NCI-H2196 (cell line): Measurements from ENCODE around the gene SLC25A46.
"Not testable (repeated sequence)": the region's sequence is repeated elsewhere in the genome, so short reads cannot be mapped to it uniquely, and the experiment has no call there.

Experiments used
- DNase-seq: peaks from one replicate; lab custom pipeline; 2025; ENCODE audit not compliant: unreplicated experiment; lab: John Stamatoyannopoulos, UW

SLC25A46 gene

DNA sequence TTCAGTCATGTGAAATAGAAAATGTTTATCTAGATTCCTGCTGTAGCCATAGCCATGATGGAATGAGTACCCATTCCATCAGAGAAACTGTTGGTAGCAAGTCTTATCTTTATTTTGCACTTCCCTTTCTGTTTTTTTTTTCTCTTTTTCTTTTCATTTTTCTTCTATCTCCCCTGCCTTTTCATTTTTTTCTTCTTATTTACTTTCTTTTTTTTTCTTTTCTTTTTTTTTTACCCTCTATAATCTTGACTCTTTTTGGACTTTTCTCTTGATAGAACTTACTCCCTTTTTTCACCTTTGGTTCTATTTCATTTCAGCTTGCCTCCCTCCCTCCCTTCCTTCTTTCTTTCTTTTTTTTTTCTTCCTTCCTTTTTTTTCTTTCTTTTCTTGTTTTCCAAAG is 15.4 kb downstream of the SLC25A46 start:
- DNase-seq, result no peak

DNA sequence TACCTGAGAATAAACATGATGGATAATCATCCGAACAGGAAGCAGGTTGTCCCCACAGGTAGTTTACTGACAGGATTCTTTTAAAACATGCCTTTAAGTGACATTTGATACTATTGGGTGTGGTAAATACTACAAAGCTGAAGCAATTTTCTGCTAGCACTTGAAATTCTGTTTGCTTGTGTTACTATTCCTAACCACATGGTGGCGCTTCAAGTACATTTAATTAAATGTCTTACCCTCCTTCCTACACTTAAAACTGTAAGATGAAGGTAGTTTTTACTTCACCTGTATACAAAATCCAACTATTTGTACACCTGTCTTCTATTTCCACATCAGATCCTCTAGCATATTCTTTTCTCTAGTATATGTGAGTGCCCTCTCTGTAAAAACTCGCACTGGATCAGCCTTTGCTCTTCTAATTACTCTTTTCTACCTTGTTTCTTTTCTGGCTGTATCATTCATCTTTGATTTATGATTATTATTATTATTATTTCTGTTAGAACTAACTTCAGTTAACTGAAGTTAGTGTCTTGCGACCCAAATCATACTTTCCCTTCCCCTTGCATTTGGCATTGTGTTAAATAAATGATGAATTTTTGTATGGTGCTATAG is 18.4 kb downstream of the SLC25A46 start:
- peak; percentile 50 for DNase-seq

DNA sequence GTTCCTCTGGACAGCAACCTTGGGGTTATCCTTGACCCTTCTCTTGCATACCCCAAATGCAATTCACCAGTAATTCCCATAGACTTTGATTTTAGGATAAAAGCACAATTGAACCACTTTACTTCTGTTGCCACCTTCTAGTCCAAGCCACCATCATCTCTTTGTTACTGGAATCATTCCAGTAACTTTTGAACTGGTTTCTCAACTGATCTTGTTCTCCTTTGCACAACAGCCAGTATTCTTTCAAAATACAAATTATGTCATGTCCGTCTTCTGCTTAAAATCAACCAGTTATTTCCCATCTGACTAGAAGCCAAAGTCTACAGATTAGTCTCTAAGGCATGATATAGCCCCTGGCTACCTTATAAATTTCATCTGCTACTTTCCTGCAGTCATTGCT is 21.4 kb downstream of the SLC25A46 start:
- no peak for DNase-seq

DNA sequence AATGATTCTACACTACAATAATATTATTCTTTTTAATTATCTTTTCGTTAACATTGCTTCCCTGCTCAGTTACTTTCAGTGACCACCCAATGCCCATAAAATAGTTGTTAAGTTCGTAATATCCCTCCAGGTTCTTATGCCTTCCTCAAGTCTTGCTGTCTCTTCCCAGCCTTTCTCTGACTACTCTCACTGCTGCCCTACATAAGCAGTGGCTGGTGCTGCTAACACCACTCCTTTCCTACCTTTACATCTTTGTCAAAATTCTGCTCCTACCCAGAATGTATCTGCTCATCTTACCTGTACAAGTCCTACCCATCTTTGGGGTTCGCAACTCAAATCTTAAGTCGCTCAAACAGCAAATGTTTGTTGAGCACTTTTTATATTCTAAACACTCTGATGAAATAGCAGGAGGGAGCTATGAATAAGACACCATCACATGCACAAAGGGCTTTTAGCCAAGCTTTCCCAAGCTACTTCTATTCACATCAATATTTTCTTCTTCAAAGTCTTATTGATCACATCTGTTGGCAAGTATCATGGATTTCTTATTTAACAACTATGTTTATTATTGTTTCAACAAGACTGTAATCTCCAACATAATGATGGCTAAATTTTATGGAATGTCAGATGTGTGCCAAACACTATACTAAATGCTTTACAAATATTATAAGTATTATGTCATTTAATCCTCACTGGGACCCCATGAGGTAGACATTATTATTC is 29.5 kb downstream of the SLC25A46 start:
- no peak for DNase-seq

DNA sequence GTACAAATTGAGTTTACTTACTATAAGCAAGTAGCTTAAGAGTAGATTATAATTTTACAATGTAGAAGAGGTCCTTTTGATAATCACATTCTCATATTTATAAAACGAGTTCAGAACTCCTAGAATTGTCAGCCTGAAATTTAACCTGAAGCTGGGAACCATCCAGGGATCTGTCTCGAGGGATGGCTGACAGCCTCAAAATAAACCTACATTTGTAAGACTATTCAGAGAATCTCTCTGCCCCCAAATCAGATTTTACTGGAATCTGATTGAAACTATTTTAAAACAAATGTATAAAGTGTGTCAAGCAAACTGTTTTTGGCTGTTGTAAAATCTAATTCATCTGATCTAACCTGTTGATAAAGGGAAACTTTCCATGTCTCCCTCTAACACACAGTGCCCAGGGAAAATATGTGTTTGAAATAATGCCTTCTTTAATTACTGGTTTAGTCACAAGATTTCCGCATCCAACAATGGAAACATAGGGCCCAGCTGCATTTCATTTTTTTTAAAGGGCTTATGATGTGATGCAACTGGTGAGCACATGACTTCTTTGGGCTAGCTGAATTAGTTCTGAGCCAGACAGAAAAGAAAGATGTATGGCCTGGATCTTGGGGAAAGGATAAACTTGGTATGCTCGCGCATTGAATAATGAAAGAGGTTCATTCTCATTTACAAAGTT is 30.3 kb downstream of the SLC25A46 start:
- DNase-seq, result no peak

DNA sequence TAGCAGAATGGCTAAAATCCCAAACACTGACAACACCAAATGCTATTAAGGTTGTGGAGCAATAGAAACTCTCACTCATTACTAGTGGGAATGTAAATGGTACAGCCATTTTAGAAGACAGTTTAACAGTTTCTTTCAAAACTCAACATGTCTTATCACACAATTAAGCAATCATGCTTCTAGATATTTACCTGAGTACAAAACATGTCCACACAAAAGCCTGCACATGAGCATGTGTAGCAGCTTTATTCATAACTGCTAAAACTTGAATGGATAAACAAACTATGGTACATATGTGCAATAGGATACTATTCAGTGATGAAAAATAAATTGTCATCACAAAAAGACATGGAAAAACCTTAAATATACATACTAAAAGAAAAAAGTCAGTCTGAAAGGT is 31.5 kb downstream of the SLC25A46 start:
- DNase-seq, result no peak

DNA sequence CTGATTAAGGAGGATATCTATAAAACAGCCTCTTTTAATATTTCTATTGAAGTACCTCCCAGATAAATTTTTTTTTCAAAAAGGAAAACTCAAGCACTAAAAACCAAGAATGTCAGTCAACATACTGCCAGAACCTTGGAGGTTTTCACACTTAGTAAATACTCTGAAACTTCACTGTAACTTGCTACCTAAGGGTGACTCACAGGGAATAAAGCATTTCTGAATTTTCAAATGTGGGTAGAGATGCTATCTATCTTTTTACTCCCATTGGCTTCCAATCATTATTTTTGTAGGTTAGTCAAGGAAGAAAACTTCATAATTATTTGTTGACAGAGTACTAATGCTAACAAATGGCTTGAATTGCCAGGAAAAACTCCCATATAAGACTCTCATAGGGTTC is 46.1 kb downstream of the SLC25A46 start:
- no peak for DNase-seq

DNA sequence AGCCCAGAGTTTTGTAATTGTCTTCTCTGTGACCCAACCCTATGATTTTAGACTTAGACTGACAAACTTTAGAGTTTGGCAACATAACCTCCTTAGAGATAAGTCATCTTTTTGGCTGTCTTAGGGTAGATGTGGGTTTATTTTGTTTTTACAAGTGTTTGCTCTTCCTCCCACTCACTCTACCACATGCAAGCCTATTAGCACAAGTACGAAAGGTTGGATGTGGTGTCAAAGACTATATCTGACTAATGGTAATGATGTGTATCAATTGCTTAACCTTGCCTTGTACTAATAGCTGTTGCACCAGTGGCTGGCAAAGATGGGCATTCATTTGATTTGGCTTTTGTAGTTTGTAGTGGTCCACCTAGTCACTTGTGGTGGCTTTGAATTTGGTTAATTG is 46.5 kb downstream of the SLC25A46 start:
- DNase-seq, result no peak

DNA sequence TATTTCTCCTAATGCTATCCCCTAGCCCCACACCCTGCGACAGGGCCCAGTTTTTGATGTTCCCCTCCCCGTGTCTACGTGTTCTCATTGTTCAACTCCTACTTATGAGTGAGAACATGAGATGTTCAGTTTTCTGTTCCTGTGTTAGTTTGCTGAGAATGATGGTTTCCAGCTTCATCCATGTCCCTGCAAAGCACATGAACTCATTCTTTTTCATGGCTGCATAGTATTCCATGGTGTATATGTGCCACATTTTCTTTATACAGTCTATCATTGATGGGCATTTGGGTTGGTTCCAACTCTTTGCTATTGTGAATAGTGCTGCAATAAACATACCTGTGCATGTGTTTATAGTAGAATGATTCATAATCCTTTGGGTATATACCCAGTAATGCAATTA is 49.2 kb downstream of the SLC25A46 start:
- DNase-seq, result not testable (repeated sequence)

DNA sequence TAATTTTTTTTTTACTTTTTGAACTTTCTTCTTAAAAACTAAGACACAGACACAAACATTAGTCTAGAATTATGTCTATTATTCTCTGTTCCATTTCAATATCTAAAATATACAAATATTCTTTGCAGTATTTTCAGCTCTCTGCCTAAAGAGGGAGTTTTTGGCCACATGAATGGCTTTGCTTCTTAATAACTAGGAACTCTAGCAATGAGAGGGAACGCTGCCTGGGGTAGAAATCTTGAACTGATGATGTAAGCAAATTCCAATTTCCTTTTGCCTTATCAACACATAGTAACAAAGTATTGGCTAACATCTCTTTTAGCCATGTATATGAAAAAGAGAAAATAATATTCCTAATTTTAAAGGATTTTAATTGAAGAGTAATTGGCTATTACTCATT is 51.9 kb downstream of the SLC25A46 start:
- DNase-seq, result no peak

DNA sequence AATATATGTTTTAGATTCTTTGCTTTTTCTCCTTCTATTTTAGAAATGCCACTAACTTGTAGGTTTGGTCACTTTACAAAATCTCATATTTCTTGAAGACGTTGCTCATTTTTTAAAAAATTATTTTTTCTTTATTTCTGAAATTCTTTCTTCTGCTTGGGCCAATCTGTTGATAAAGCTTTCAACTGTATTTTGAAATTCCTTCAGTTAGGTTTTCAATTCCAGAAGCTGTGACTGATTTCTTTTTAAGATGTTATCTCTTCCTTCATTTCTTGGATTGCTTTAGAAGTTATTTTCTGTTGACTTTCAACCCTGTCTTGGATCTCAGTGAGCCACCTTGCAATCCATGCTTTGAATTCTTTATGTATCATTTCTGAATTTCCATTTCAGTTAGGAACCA is 64.2 kb downstream of the SLC25A46 start:
- no peak for DNase-seq

DNA sequence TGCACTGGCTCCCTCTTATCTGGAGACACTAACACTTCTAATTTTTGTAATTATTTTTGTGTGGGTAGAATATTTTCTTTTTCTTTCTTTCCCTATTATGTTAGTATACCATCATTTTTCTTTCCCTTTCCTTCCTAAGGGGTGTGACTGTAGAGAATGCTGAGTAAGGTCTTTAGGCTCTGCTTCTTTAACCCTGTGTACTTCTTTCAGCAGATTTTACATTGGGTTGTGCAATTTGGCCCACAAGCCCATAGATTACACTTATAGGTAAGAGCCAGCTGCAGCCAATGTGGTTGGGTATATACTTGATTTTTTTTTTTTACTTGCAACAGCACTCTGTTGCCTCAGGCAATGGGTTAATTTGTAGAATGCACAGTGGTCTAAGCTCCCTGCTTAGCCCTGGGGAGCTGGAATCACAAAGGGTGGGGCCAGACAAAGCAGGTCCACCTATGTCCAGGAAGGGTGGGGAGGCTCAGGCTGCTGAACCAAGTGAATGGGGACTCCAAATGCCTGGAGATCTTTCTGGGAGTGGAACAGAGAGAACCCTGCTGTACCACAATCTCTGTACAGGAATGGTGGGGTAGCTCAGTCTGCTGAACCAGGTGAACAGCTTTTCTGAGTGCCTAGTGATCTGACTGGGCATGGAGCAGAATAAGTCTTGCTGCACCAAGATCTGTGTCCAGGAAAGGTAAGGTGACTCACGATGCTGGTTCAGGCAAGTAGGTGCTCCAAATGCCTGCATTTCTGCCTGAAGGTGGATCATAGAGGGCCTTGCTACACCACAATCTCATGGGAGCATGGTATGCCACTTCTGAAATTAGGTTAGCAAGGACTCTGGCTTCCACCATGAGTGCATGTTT is 64.9 kb downstream of the SLC25A46 start:
- DNase-seq, result no peak

DNA sequence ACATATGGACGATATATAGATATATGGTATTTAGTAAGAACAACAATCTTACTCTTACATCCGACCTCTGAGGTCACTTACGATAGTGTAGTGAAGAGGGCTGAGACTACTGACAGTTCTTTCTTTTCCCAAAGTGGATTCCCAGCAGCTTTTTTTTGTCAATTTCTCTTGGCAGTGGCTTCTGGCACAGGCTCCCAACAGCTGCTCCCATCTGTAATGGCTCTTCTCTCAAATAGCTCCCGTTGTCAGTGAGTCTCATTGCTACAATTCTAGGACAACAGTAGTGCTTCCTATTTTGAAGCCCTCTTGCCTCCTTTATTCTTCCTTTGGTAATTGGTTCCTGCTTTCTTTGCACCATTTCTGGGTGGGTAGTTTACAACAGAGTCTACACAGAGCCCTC is 68.4 kb downstream of the SLC25A46 start:
- no peak for DNase-seq

DNA sequence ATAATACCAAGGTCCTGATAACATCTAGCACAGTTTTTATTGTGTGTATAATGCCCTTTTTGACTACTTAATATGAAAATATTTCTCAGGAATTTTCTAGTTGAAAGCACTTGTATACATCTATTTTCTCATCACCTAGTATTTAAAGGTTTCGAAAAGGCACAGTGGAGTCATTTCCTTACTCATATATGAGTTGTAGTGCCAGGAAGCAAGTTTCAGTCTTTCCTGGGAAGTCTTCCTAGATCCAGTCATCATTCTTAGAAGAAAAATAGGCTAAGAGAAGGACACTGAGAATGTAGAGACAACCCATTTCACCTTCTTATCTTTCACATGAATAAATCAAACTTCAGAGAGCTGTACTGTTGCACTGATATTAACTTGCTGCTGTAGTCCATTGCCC is 70.2 kb downstream of the SLC25A46 start:
- DNase-seq, result no peak
